ENCODE results near the gene TRUB2. TPM values are rescaled to one million over a fixed set of nuclear protein-coding genes. Genes with fewer than 3 reads are reported as not detected.

Gene TRUB2
- total RNA-seq, 6 experiments from 2014 or later, result 16.7 to 35.5 (median 24.5) TPM

DNA sequence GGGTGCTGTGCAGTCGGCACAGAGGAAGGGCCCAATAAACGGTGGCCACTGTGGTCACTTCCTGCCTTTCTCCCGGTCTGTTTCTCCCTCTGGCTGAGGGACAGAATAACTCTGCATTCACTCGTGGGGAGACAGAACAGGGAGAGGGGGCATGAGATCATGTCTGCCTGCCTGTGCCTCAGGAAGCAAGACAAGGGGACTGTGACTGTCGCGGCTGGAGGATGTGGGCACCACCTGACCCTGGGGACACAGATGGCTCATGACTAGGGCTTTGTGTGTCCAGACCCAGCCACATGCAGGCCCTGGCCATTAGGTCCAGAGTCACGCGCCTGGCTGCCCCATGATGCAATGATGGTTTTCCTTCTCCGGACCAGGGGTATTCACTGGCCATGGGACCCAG lies 5.8 kb downstream of the TRUB2 start:
- ATAC-seq (no peak), DNase-seq (no peak)
- no peak for TF ChIP-seq POLR2A (IDR thresholded peaks at IDR 0.05)
- TF ChIP-seq, protein P1, sequence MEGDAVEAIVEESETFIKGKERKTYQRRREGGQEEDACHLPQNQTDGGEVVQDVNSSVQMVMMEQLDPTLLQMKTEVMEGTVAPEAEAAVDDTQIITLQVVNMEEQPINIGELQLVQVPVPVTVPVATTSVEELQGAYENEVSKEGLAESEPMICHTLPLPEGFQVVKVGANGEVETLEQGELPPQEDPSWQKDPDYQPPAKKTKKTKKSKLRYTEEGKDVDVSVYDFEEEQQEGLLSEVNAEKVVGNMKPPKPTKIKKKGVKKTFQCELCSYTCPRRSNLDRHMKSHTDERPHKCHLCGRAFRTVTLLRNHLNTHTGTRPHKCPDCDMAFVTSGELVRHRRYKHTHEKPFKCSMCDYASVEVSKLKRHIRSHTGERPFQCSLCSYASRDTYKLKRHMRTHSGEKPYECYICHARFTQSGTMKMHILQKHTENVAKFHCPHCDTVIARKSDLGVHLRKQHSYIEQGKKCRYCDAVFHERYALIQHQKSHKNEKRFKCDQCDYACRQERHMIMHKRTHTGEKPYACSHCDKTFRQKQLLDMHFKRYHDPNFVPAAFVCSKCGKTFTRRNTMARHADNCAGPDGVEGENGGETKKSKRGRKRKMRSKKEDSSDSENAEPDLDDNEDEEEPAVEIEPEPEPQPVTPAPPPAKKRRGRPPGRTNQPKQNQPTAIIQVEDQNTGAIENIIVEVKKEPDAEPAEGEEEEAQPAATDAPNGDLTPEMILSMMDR (IDR thresholded peaks at IDR 0.05), result no peak
- Histone ChIP-seq H3K27ac (no peak overlapping the region), H3K9me3 (no peaks in the 10 kb centered on the region), H3K36me3 (peaks cover 0 to 44% (median 16%) of the 10 kb centered on the region in 4 donors), H3K4me1 (peaks cover 0 to 6% (median 1%) of the 10 kb centered on the region in 4 donors), H3K4me3 (no peak overlapping the region), H3K27me3 (no peaks in the 10 kb centered on the region)
- 100% methylated on average over 1 of the region's 9 CpGs for WGBS (ENCODE audit: insufficient coverage, low coverage, low lambda C conversion rate, missing lambda C conversion rate)
- intact Hi-C loops (cut with DNase I), result no loop called here

DNA sequence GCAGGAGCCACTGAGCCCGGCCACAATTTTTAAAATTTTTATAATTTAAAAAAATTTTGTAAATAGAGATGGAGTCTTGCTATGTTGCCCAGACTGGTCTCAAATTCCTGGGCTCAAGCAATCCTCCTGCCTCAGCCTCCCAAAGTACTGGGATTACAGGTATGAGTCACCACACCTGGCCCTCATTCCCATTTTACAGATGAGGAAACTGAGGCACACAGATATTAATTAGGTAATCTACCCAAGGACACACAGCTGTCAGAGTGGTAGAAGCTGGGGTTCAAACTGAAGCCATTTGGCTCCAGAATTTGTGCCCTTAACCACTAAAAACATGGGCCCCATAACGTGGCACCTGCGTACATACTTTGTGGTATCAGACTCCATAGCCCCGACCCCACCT lies 7.5 kb downstream of the TRUB2 start:
- TF ChIP-seq, protein P1 (IDR thresholded peaks at IDR 0.05), result no peak
- TF ChIP-seq POLR2A (IDR thresholded peaks at IDR 0.05), result no peak
- Histone ChIP-seq H3K27ac (no peak overlapping the region), H3K27me3 (no peaks in the 10 kb centered on the region), H3K36me3 (peaks cover 0 to 47% (median 16%) of the 10 kb centered on the region in 4 donors), H3K4me1 (peaks cover 0 to 18% (median 6%) of the 10 kb centered on the region in 4 donors), H3K4me3 (no peak overlapping the region), H3K9me3 (no peaks in the 10 kb centered on the region)
- 100% methylated on average over 2 of the region's 4 CpGs for WGBS (ENCODE audit: insufficient coverage, low coverage, low lambda C conversion rate, missing lambda C conversion rate)
- DNase-seq, result no peak
- no peak for ATAC-seq
- intact Hi-C loops (cut with DNase I), result no loop called here

DNA sequence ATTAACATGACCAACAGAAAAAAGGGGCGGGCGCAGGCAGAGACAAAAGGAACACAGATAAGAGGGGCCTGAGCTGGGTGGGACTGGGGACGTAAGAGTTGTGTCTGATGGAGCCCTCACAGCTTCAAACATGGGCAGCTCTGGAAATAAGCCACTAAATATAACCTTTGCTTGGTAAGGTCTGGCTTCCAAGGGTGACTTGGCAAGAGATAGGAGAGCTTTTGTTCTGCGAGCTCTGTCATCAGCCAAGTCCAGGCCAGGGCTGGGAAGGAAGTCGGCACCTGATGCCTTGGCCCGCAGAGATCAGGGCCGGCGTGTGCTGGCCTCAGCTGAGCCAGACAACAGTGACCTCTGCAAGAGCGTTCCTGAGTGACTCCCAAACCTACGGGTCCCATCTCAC lies 11.8 kb downstream of the TRUB2 start:
- ATAC-seq, result peak; percentile 87 to 94 (median 92)
- H3K4me1 ChIP-seq, result peaks cover 0 to 19% (median 6%) of the 10 kb centered on the region in 4 donors
- H3K36me3 ChIP-seq, result peaks cover 0 to 35% (median 13%) of the 10 kb centered on the region in 4 donors
- intact Hi-C loops (cut with DNase I), result no loop called here
- no peak overlapping the region for H3K4me3 ChIP-seq
- DNase-seq, result peak; percentile 61 to 82 (median 81)
- H3K27me3 ChIP-seq, result no peaks in the 10 kb centered on the region
- no peaks in the 10 kb centered on the region for H3K9me3 ChIP-seq
- TF ChIP-seq POLR2A (IDR thresholded peaks at IDR 0.05), result no peak
- TF ChIP-seq, protein P1 (IDR thresholded peaks at IDR 0.05), result no peak
- peak overlapping the region in 1 of 3 donors; percentile 55 for H3K27ac ChIP-seq
- WGBS (ENCODE audit: insufficient coverage, low coverage, low lambda C conversion rate, missing lambda C conversion rate), result 45% methylated on average over 3 of the region's 10 CpGs

DNA sequence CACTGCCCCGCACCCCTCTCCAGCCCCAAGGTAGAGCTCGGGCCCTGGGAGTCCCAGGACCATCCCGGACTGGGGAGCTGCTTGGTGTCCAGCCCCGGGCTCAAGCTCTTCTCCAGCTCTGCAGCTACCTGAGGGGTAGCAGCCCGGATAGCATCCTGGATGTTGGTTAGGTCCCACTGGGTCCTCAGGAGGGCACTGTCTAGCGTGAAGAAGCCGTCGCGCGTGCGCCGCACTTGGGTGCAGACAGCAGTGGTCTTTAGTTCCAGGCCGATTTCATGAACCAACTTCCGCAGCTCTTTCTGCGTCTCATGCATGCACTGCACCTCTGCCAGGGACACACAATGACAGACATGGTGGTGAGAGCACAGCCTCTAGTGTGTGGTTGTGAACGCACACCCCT lies 12.7 kb downstream of the TRUB2 start:
- TF ChIP-seq, protein P1 (IDR thresholded peaks at IDR 0.05), result no peak
- no peak for TF ChIP-seq POLR2A (IDR thresholded peaks at IDR 0.05)
- WGBS (ENCODE audit: insufficient coverage, low coverage, low lambda C conversion rate, missing lambda C conversion rate), result 93% methylated on average over 3 of the region's 16 CpGs
- no peak for DNase-seq
- H3K4me1 ChIP-seq, result peaks cover 0 to 19% (median 6%) of the 10 kb centered on the region in 4 donors
- no peaks in the 10 kb centered on the region for H3K27me3 ChIP-seq
- no peak overlapping the region for H3K4me3 ChIP-seq
- no peak for ATAC-seq
- no peaks in the 10 kb centered on the region for H3K9me3 ChIP-seq
- peaks cover 0 to 28% (median 11%) of the 10 kb centered on the region in 4 donors for H3K36me3 ChIP-seq
- intact Hi-C loops (cut with DNase I), result no loop called here
- peak overlapping the region in 1 of 3 donors; percentile 55 for H3K27ac ChIP-seq

DNA sequence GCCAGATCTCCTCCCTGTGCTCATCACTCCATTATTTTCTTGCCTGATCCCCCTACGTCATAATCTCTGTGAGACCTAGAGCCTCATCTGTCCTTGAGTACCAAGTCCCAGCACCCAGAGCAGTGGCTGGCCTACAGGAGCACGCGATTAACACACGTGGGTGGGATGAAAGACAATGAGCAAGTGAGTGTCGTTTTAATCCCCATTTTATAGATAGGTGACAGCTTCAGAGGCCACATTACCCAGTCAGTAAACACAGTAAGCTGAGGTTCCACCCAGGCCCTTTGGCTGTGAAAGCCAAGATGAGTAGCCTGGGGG lies 17.3 kb downstream of the TRUB2 start:
- ATAC-seq (no peak), DNase-seq (no peak)
- WGBS (ENCODE audit: insufficient coverage, low coverage, low lambda C conversion rate, missing lambda C conversion rate), result 70% methylated on average over 5 of the region's 5 CpGs
- TF ChIP-seq, protein P1 (IDR thresholded peaks at IDR 0.05), result no peak
- no peak for TF ChIP-seq POLR2A (IDR thresholded peaks at IDR 0.05)
- Histone ChIP-seq H3K27me3 (no peaks in the 10 kb centered on the region), H3K36me3 (peaks cover 0 to 14% (median 5%) of the 10 kb centered on the region in 4 donors), H3K27ac (no peak overlapping the region), H3K9me3 (no peaks in the 10 kb centered on the region), H3K4me3 (no peak overlapping the region), H3K4me1 (peaks cover 0 to 4% (median 0%) of the 10 kb centered on the region in 4 donors)
- intact Hi-C loops (cut with DNase I), result no loop called here
